ENCODE data around the gene TNRC6C.
"Not testable (repeated sequence)": the region's sequence is repeated elsewhere in the genome, so short reads cannot be mapped to it uniquely, and the experiment has no call there.

Gene TNRC6C

DNA sequence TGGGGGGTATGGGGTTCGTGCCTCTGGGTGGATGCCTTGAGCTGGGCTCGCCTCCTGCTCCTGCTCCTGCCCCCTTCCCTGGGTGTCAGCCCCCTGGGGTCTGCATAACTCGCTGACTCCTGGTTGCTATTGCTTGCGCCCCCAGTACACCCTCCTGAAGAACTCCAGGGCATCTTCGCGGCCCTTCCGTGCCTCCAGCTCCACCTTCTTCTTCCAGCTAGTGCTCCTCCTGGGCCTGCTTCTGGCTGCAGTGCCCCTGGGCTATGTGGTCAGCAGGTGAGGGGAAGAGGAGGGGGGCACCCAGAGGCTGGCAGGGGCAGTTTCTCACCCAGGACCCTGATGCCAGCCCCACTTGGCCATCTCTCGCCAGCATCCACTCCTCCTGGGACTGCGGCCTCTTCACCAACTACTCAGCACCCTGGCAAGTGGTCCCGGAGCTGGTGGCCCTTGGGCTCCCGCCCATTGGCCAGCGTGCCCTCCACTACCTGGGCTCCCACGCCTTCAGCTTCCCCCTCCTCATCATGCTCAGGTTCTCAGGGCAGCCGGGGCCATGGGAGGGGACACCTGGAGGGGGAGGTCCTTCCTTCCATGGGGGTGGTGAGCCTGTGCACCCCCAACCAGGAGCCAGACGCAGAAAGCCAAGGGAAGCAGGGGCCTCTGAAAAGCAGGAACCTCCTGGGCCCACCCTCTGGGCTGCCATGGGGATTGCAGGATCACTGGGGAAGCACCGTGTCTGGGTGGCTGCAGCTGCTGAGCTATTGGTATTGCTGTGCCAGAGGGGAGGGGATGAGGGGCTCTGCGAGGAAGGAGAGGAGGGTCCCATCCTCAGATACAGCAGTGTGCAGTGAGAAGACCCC is 179.9 kb downstream of the TNRC6C start:
- Histone ChIP-seq H3K9ac (ENCODE audit: low read depth, low read length) (no peak overlapping the region), H3K9me3 (ENCODE audit: control insufficient read depth, insufficient read depth, low read length) (no peaks in the 10 kb centered on the region), H3K4me1 (ENCODE audit: insufficient read depth, low read length) (peaks cover 38% of the 10 kb centered on the region; the same call in 1 of the 2 replicates), H3K36me3 (ENCODE audit: insufficient read depth, low read length) (no peaks in the 10 kb centered on the region)

DNA sequence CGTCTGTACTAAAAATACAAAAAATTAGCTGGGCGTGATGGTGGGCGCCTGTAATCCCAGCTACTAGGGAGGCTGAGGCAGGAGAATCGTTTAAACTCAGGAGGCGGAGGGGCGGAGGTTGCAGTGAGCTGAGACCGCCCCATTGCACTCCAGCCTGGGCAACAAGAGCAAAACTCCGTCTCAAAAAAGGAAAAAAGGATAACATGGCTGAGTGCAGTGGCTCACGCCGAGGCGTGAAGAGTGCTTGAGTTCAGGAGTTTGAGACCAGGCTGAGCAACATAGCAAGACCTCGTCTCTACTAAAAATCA is 181.3 kb downstream of the TNRC6C start:
- not testable (repeated sequence) for H3K9me3 ChIP-seq (ENCODE audit: control insufficient read depth, insufficient read depth, low read length); H3K36me3 ChIP-seq (ENCODE audit: insufficient read depth, low read length)
- Histone ChIP-seq H3K4me1 (ENCODE audit: insufficient read depth, low read length) (peaks cover 38% of the 10 kb centered on the region; the same call in 1 of the 2 replicates), H3K9ac (ENCODE audit: low read depth, low read length) (peak overlapping the region; percentile 30; the same call in 1 of the 2 replicates)

DNA sequence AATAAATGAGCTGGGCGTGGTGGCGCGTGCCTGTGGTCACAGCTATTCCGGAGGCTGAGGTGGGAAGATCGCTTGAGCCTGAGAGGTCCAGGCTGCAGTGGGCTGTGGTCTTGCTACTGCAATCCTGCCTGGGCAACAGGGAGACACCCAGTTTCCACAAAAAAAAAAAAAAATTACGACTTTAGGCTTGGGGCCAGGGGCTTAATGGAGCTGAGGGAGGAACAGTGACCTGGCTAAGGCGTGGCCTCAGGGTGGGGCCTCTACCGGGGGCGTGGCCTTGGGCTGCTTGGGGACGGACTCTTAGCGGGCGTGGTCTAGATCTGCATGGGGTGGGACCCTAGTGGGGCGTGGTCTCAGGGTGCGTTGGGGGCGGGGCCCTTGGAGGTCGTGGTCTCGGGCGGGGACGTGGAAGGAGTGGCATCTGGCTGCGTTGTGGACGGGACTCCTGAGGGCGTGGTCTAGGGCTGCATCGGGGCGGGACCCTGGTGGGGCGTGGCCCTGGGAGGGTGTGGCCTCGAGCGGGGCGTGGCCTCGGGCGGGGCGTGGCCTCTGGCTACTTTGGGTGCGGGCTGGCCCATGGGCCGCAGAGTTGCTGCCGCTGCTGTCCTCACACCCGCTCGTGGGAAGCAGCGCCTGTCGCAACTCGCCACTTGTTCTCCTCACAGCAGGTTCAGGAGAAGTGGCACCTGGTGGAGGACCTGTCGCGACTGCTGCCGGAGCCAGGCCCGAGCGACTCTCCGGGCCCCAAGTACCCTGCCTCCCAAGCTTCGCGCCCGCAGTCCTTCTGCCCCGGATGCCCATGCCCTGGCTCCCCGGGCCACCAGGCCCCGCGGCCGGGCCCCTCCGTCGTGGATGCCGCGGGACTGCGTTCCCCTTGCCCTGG is 181.9 kb downstream of the TNRC6C start:
- Histone ChIP-seq H3K4me1 (ENCODE audit: insufficient read depth, low read length) (peaks cover 38% of the 10 kb centered on the region; the same call in 1 of the 2 replicates), H3K9me3 (ENCODE audit: control insufficient read depth, insufficient read depth, low read length) (no peaks in the 10 kb centered on the region), H3K9ac (ENCODE audit: low read depth, low read length) (peak overlapping the region; percentile 32; the same call in 1 of the 2 replicates)

DNA sequence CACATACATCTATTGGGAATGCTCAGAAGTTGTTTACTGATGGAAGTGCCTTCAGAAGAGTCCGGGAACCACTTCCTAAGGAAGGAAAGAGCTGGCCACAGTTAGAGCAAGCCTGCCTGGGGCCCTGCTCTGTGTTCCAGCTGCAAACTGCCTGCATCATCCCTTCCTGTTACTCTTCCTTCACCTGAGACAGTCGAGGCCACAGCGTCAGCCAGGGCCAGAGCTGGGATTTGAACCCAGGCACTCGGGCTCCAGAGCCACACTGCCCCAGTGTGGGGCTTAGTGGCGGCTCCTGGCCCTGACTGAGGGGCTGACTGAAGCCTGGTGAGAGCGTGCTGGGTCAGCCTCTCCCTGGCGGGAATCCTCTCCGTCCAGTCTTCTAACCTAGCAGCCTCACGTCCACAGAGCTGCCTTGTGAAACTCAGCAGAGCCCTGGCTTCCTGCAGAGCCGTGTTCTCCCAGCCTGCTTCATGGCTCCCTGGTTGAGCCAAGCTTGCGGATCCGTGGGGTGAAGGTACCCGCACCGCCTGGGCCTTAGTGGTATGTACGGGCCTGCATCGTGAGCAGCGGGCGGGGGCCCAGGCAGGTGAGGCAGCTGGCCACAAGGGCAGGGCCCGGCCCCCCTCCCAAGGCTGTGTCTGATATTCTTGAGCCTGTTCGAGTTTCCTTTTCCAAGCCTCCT is 183.1 kb downstream of the TNRC6C start:
- peaks cover 38% of the 10 kb centered on the region; the same call in 1 of the 2 replicates for H3K4me1 ChIP-seq (ENCODE audit: insufficient read depth, low read length)
- H3K36me3 ChIP-seq (ENCODE audit: insufficient read depth, low read length) = no peaks in the 10 kb centered on the region
- H3K9ac ChIP-seq (ENCODE audit: low read depth, low read length) = no peak overlapping the region
- no peaks in the 10 kb centered on the region for H3K9me3 ChIP-seq (ENCODE audit: control insufficient read depth, insufficient read depth, low read length)

More for the DNA sequence above, 181.9 kb downstream of the TNRC6C start:
- H3K36me3 ChIP-seq (ENCODE audit: insufficient read depth, low read length) = no peaks in the 10 kb centered on the region

DNA sequence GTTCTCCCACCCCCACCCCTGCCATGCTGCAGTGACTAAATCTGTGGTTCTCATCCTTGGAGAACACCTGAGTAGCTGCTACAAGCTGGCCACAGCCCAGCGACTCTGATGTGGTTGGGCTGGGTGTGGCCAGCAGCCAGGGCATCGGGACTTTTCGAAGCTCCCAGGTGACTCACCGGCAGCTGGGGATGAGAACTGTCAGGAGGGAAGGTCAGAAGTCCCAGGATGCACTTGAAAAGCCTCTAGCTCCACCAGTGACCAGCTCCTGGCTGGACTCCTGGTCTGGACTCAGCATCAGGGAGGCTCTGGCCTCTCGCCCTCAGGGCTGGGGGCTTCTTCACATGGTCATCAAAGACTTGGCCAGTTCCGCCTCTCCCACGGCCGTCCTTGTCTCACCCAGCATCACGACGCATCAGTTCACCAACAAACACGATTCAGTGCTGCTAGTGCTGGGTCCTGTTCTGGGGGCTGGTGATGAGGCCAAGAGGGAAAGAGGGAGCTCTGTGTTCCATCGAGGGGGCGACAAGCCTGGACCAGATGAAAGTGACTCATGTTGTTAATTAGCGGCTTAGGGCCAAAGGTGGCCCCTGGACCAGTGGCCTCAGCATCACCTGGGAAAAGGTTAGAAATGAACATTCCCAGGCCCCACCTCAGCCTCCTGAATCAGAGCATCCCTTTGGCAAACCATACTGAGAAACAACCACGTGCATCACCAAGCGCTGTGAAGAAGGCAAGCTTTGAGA is 183.8 kb downstream of the TNRC6C start:
- Histone ChIP-seq H3K9ac (ENCODE audit: low read depth, low read length) (no peak overlapping the region), H3K36me3 (ENCODE audit: insufficient read depth, low read length) (no peaks in the 10 kb centered on the region), H3K9me3 (ENCODE audit: control insufficient read depth, insufficient read depth, low read length) (no peaks in the 10 kb centered on the region), H3K4me1 (ENCODE audit: insufficient read depth, low read length) (peaks cover 38% of the 10 kb centered on the region; the same call in 1 of the 2 replicates)

DNA sequence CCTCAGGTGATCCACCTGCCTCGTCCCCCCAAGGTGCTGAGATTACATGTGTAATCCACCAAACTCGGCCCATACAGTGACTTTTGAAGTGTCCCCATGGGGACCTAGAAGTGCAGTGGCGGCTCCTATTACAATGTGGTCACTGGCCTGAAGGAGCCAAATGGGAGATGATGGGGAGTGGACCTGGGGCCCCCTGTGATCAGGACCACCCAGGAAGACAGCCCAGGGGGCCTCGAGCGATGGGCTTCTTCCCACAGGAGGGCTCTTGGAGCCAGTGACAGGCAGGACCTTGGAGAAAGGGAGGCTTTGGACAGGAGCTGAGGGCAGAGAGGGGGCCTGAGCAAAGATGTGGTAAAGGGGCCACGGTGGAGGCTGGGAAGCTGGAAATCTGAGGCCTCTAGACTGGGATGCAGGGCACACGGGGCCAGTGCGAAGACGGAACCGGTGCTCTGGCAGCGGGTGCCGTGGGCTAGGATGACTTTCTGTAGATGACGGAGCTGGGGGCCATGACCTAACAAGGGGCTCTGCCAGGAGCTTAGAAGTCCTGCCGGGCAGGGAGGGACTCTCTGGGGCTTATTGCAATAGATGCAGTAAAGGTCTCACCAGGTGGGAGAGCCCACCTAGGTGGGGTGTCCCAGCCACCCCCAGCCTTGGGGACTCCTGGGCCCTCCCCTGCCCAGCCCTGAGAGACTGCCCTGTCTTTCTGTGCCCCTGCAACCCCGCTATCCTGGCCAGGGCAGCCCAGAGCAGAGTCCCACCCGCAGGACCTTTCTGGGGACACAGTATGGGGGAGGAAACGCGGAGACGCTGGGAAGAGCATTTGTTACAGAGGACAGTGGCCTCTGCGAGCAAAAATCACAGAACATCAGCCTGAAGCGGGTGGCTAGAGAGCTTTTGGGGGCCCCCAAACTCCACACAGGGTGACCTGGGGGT is 185.0 kb downstream of the TNRC6C start:
- Histone ChIP-seq H3K9me3 (ENCODE audit: control insufficient read depth, insufficient read depth, low read length) (no peaks in the 10 kb centered on the region), H3K9ac (ENCODE audit: low read depth, low read length) (no peak overlapping the region), H3K4me1 (ENCODE audit: insufficient read depth, low read length) (peaks cover 33% of the 10 kb centered on the region; the same call in 1 of the 2 replicates), H3K36me3 (ENCODE audit: insufficient read depth, low read length) (no peaks in the 10 kb centered on the region)

DNA sequence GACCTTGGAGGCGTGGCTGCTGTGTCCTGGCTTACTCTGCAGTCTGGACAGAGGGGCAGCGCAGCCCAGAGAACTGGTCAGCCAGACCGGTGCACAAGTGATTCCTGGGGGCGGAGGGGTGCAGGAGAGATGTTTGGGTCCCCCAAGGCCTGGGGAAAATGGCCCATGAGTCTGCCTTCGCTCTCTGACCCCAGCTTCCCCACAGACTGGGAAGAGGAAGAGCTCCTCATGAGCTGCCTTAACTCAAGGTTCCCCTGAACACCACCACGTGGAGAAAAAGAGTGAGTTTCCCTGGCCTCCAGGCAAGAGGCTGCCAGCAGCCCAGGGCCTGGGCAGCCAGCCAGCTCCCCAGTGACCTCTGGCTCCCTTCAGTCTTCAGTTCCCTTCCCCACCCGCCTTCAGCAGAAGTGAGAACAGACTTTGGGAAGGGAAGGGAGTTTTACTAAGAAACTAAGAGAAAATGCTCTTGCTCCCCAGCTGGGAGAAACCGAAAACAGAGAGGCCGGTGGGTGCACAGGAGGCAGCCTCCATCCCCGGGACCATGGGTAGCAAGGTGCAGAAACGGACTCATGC is 185.7 kb downstream of the TNRC6C start:
- no peak overlapping the region for H3K9ac ChIP-seq (ENCODE audit: low read depth, low read length)

DNA sequence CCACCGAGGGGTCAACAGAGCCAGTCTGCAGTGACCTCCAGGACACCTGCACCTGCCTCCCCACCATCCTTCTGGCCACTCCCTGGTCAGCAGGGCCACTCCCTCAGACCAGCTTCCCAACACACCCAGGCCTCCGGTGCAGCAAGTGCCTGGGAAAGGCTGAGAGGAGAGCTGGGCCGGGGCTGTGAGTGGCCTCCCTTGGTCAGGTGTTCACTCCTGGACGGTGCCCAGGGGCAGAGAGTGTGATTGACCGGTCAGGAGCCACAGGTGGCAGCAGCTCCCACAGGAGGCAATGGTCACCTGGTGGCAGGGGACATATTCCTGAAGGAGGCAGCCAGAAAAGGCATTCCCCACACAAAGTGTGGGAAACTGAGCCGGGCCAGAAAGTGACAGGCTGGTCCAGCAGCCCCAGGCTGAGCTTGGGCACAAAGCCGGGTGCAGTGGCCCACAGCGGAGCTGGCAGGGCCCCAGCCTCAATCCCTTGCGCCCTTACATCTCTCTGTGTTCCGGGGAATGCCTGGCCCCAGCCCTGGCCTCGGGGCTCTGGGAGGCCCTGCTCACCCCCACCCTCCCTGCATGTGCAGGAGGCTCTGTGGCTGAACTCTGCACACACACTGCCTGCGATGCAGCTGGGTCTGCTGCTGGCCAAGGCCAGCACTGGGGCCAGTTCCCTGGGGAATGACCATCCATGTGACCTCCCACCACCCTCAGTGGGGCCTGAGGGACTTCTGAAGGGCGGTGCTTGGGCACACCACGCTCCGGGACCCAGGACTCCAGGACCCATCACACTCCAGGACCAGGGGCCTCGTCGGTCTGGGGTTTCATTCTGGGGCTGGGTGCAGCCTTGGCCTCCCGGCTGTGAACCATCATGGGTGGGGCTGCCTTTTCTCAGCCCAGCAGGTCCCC is 186.5 kb downstream of the TNRC6C start:
- Histone ChIP-seq H3K36me3 (ENCODE audit: insufficient read depth, low read length) (no peaks in the 10 kb centered on the region), H3K9me3 (ENCODE audit: control insufficient read depth, insufficient read depth, low read length) (no peaks in the 10 kb centered on the region), H3K9ac (ENCODE audit: low read depth, low read length) (no peak overlapping the region), H3K4me1 (ENCODE audit: insufficient read depth, low read length) (peaks cover 22% of the 10 kb centered on the region; the same call in 1 of the 2 replicates)

More for the DNA sequence above, 185.7 kb downstream of the TNRC6C start:
- H3K36me3 ChIP-seq (ENCODE audit: insufficient read depth, low read length) = no peaks in the 10 kb centered on the region
- no peaks in the 10 kb centered on the region for H3K9me3 ChIP-seq (ENCODE audit: control insufficient read depth, insufficient read depth, low read length)
- H3K4me1 ChIP-seq (ENCODE audit: insufficient read depth, low read length) = peaks cover 25% of the 10 kb centered on the region; the same call in 1 of the 2 replicates

DNA sequence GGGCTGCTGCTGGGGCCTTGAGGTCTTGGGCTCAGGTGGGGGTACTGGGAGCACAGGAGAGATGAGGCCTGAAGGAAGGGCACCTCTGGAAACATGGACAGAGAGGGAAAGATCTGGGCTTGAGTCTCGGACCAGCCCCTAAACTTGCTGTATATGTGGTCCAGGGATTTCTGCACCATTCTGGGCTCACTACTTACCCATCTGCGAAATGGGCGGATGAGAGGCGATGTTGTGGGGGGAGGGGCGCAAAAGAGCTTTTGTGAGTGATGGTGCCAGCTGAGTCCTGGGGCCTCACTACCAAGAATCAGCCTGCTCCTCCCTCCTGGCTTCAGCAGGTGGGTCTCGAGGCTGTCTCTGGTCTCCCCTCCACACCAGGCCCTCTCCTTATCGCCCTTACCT is 188.0 kb downstream of the TNRC6C start:
- H3K36me3 ChIP-seq (ENCODE audit: insufficient read depth, low read length) = no peaks in the 10 kb centered on the region
- H3K9ac ChIP-seq (ENCODE audit: low read depth, low read length) = no peak overlapping the region
- H3K4me1 ChIP-seq (ENCODE audit: insufficient read depth, low read length) = peaks cover 22% of the 10 kb centered on the region; the same call in 1 of the 2 replicates
- no peaks in the 10 kb centered on the region for H3K9me3 ChIP-seq (ENCODE audit: control insufficient read depth, insufficient read depth, low read length)

DNA sequence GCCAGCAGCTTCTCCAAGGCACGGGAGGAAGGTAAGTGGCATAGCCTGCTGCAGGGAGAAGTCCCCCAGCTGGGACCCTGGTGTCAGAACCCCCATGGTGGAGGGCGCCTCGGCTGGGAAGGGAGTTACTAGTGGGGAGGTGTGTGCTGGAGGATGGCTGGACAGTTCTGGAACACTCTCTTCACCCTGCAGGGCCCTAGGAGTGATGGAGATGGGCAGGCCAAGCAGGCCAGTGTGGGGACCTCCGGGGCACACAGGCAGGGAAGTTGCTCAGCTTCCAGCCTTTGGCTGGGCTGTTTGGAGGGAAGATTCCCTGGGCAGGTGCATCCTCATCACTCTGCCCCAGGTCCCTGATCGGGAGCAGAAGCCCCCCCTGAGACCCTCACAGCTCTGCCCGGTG is 188.4 kb downstream of the TNRC6C start:
- no peak overlapping the region for H3K9ac ChIP-seq (ENCODE audit: low read depth, low read length)
- peaks cover 22% of the 10 kb centered on the region; the same call in 1 of the 2 replicates for H3K4me1 ChIP-seq (ENCODE audit: insufficient read depth, low read length)
- H3K36me3 ChIP-seq (ENCODE audit: insufficient read depth, low read length) = no peaks in the 10 kb centered on the region
- no peaks in the 10 kb centered on the region for H3K9me3 ChIP-seq (ENCODE audit: control insufficient read depth, insufficient read depth, low read length)

DNA sequence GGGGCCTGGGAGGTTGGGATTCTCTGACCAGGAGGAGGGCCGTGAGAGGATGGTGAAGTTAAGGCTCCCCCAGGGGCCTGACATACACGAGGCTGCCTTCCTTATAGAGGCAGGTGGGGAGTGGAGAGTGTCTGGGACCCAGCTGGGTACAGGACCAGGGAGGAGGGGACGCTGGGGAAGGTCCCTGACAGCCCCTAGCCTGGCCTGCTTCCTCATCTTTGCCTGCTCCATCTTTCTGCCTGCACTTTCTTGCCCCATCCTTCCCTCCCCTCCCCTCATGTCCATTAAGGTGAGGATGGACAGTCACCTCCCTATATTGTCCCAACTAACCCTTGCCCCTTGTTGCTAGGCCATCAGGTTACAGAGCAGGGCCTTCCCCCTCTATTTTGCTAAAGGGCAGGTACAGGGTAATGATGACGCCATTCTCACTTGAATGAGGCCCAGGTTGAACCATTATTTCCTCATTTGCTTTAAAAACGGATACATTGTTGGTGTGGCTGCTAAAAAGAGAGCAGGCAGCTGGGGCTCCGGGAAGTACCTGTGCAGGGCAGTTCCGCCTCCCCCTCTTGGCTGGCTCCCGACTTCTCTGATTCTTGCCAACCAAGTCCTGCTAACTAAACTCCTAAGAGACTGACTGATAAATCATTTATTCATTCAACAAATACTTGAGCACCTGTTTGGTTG is 189.0 kb downstream of the TNRC6C start:
- H3K9me3 ChIP-seq (ENCODE audit: control insufficient read depth, insufficient read depth, low read length) = no peaks in the 10 kb centered on the region
- peaks cover 18% of the 10 kb centered on the region; the same call in 1 of the 2 replicates for H3K4me1 ChIP-seq (ENCODE audit: insufficient read depth, low read length)
- no peaks in the 10 kb centered on the region for H3K36me3 ChIP-seq (ENCODE audit: insufficient read depth, low read length)
- H3K9ac ChIP-seq (ENCODE audit: low read depth, low read length) = no peak overlapping the region

Measured in ES-I3 (cell line).